GM19438 (cell line): ENCODE results near the gene MMP24OS.
"Not testable (repeated sequence)": the region's sequence is repeated elsewhere in the genome, so short reads cannot be mapped to it uniquely, and the experiment has no call there.

Source experiments
- ATAC-seq: cut with Tn5 transposase; IDR thresholded peaks from one replicate; pipeline ENCODE4 v1.9.1; 2021; ENCODE audit warnings: low read depth; ENCODE audit not compliant: unreplicated experiment

Gene MMP24OS

GRCh38 chr20:35252598-35252997 lies 25.3 kb downstream of the MMP24OS start:
- not testable (repeated sequence) for ATAC-seq

DNA sequence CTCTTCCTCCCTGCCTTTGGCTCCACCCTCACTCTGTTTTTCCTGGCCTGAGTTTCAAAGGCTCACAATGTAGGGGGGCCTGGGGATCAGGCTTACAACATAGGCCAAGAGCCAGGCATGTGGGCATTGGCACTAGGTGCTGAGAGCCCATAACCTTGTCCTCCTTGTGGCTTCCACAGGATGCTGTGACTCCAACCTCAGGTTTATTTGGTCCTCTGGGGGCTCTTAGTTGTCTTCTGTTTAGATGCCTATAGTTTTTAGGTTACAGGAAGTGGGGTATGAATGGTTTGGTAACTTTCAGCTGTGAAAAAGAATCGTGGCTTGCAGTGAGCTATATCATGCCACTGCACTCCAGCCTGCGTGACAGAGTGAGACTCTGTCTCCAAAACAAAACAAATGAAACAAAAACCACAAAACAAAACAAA lies 25.9 kb downstream of the MMP24OS start:
- peak; percentile 64 for ATAC-seq

GRCh38 chr20:35251613-35251940 lies 26.3 kb downstream of the MMP24OS start:
- ATAC-seq, result no peak

- ATAC-seq, result no peak
Observed at GRCh38 chr20:35248641-35249475, 29.1 kb downstream of the MMP24OS start.

GRCh38 chr20:35246723-35247122 lies 31.2 kb downstream of the MMP24OS start:
- ATAC-seq, result no peak

- ATAC-seq, result no peak
Observed at GRCh38 chr20:35243986-35244385, 33.9 kb downstream of the MMP24OS start.

DNA sequence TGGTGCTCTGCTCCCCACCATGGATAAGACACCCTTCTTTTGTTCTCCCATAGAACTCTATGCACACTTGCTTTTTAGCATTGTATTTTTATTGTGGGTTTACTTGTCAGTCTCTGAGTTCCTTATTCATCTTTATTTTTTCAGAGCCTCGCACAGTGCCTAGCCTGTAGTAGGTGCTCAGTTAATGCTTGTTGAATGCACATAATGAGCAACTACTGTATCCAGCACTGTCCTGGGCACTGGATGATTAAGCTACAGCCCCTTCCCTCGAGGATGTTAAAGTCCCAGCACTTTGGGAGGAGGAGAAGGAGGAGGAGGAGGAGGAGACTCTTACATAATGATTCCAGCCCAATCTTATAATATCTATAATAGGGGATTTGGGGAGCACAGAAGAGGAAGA lies 34.6 kb downstream of the MMP24OS start:
- ATAC-seq, result no peak

- no peak for ATAC-seq
Observed at GRCh38 chr20:35240811-35241293, 37.1 kb downstream of the MMP24OS start.

- no peak for ATAC-seq
Observed at GRCh38 chr20:35240083-35240810, 37.7 kb downstream of the MMP24OS start.

GRCh38 chr20:35238735-35239134 lies 39.2 kb downstream of the MMP24OS start:
- ATAC-seq, result no peak

DNA sequence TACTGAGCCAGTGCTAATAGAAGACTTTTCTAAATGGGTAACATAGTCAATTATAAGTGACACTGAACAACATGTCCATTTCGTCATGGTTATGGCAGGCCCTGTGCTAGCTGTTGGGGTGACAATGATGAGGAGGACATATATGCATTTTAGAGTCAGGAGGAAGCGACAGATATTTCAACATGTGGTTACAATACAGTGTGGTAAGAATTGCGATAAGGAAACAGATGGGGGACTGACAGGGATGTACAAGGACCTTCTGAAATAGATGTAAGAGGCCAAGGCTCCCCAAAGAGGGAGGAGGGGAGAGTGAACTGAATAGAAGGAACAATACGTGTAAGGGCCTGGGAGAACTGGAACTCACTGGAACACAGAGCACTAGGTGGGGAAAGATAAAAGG lies 39.8 kb downstream of the MMP24OS start:
- ATAC-seq, result no peak

- no peak for ATAC-seq
Observed at GRCh38 chr20:35237486-35237885, 40.4 kb downstream of the MMP24OS start.

DNA sequence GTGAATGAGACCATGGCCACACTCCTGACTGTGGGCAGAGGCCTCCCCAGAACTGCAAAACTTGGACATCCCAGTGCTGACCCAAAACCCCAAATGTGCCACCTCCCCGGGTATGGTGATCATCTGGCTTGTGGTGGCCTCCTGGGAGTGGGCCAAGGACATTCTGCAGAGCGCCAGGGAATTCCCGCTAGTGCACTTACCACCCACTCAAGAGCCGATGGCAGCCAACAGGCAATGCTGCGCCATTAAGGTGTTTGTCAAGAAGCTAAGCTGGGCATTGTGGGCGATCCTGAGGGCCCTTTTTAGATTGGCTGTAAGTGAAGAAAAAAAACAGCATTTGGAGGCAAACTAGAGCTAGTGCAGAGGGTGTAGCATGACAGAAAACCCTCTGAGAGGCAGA lies 42.0 kb downstream of the MMP24OS start:
- ATAC-seq, result no peak

GRCh38 chr20:35232575-35232974 lies 45.3 kb downstream of the MMP24OS start:
- no peak for ATAC-seq

- ATAC-seq, result no peak
Observed at GRCh38 chr20:35226884-35227681, 50.8 kb downstream of the MMP24OS start.
